HG02943 (cell line): ENCODE results near the gene MRPL58.
A peak's percentile ranks its signal among the peaks of the same experiment; 100 is the strongest.
"Not testable (repeated sequence)": the region's sequence is repeated elsewhere in the genome, so short reads cannot be mapped to it uniquely, and the experiment has no call there.

Experiments
- ATAC-seq: cut with Tn5 transposase; IDR thresholded peaks from one replicate; pipeline ENCODE4 v1.9.1; 2021; ENCODE audit warnings: mild to moderate bottlenecking, low read depth, moderate library complexity; ENCODE audit not compliant: unreplicated experiment

The MRPL58 gene

DNA sequence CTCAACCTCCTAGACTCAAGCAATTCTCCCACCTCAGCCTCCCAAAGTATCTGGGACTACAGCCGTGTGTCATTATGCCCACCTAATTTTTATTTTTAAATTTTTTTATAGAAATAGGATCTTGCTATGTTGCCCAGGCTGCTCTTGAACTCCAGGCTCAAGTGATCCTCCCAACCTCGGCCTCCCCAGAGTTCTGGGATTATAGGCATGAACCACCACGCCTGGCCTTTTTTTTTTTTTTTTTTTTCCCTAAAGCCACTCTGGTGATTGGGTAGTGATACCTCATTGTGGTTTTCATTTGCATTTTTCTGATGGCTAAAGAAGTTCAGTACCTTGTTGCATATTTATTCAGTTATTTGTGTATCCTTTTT lies 26.3 kb upstream of the MRPL58 start:
- ATAC-seq, result no peak

DNA sequence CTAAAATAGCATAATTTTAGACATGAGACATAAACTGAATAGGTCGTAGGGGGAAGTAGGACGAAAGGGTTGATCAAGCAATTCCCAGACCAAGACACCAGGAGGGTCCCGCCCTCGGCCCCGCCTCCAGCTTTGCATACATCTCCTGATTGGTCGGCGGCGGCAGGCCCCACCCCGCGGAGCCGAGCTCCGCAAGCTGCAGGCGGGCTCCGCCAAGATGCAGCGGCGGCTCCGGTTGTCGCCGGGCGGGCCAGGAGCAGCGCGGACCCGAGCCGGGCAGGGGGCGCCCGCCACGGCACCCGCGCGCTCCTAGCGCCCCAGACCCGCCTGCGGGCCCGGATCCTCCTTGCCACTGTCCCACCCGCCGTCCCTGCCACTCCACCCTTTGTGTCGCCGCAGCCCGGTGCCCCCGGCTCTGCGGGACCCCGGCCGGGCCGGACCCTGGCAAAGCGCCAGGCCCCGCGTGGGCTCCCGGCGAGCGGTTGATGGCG lies 25.0 kb upstream of the MRPL58 start, which contains the start of gene CDR2L:
CDR2L (plus strand) TSS at position 215 of the 491 bp plus-strand sequence. CDS start 412 bp downstream, outside the sequence.
- ATAC-seq, result peak; percentile 56

DNA sequence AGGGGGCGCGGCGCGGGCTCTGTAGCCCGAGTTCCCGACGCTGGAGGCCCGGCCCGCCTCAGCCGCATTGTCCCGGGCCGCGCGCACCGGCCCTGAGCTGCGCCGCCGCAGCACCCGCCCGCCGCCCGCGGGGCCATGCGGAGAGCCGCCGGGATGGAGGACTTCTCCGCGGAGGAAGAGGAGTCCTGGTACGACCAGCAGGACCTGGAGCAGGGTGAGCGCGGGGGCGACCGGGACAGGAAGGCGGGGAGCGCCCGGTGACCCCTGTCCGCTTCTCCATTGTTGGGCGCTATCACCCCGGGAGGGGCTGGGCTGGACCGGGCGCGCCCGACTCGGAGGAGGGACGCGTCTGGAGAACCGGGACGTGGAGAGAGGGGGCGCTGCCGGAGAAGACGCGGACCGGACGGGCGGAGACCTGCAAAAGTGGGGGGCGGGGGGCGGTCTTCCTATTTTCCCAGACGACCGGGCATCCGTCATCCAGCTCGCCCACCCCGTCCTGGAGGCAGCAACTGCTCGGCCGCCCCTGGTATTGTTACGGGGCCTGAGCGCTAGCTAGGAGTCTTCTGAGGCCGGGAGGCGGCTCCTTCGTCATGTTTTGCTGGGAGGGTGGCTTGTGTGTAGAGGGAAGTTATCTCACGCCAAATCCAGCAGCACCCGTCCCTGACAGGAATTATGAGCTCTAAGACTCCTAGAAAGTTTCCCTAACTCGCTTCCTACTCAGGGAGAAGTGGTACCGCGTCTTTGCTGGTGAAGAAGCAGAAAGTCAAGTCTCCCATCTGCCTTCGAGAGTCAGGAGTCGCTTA lies 24.4 kb upstream of the MRPL58 start:
- peak; percentile 33 for ATAC-seq

DNA sequence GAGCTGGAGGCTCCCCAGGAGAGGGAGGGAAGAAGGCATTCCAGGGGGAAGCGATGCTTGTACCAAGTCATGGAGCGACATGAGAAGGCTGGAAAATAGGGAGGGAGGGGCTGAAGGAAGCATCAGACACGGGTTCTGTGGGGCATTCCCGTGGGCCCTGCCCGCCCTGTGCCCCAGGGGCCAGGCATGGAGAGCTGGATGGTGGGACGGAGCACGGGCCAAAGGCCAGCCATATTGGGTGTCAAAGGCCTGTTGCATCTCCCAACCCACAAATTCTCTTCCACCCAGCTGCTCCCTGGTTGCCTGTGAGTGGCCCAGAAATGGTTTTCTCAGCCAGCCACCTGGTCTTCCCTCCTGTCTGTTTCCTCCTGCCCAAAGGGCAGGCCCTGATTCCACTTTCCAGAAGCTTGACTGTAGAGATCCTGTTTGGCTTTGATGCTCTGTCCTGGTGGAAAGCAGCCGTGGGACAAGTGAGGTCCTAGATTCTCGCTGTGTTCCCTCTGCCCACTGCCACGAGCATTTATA lies 21.8 kb upstream of the MRPL58 start:
- no peak for ATAC-seq

DNA sequence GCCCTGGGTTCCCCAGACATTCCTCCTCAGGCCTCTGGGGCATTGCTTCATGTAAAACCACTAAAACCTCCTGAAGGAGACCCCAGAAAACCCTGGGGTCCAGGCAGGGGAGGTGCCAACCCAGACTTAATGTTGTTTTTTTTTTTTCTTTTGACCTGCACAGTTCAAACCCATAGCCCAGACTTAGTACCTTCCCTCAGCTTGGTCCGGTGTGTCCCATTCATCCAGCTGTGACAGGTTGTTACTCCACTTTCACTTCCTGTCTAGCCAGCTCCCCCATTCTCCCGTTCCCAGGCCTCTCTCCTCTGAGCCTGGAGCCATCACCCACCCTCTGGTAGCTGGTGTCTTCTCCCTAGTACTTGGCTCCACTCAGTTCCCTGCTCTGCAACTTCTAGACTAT lies 20.2 kb upstream of the MRPL58 start:
- ATAC-seq, result no peak

DNA sequence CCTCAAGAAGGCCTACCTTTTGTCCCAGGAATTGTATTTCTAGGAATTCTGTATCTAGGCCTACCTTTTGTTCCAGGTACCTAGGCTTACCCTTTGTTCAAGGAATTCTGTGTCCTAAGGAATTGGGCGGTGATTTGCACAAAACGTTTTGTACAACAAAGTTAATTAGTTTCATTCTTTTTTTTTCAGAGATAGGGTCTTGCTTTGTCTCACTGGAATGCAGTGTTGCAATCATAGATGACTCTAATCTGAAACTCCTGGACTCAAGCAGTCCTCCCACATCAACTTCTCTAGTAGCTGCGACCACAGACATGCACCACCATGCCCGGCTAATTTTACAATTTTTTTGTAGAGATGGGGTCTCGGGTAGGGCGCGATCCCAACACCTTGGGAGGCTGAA lies 18.0 kb upstream of the MRPL58 start:
- ATAC-seq, result no peak

DNA sequence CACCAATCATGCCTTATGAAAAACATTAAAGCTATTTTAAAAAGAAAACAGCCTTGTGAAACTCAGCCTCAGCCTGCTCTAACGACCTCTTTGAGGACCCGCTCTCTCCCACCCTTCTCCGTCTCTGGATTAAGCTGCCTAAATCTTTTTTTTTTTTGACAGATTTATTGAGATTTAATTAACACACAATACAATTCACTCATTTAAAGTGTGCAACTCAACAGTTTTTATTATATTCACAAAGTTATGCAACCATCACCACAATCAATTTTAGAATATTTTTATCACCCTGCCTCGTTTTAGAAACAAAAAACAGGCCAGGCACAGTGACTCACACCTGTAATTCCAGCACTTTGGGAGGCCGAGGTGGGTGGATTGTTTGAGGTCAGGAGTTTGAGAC lies 16.6 kb upstream of the MRPL58 start:
- ATAC-seq, result no peak

DNA sequence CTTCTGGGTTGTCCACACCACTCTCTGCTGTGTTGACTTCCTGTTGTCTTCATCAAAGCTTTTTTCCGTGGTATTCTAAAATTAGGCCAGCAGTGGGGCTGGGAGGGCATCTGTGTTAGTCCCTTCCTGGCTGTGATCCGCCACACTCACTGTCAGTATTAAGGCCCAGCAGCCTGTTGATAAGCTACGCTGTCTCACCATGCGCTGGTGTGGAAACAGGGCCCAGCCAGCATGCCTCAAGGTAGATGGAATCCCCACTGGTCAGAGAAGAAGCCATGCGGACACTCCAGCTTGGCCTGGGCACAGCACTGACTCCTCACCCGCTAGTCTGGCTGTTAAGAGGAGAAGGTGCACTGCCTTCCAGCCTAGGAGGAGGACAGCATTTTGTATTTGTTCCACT lies 13.7 kb upstream of the MRPL58 start:
- no peak for ATAC-seq

DNA sequence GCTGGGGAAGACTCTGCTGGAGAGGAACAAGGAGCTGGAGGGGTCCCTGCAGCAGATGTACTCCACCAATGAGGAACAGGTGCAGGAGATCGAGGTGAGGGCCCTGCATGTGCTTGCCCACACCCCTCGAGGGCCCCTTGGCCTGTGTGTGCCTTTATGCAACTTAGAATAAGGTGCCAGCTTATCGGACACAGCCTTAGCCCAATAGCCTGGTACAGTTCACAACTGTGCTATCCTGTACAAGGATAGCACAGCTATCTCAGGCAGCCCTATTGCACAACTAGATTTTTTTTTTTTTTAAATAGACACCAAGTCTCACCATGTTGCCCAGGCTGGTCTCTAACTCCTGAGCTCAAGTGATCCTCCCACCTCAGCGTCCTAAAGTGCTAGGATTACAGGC lies 12.9 kb upstream of the MRPL58 start:
- no peak for ATAC-seq

DNA sequence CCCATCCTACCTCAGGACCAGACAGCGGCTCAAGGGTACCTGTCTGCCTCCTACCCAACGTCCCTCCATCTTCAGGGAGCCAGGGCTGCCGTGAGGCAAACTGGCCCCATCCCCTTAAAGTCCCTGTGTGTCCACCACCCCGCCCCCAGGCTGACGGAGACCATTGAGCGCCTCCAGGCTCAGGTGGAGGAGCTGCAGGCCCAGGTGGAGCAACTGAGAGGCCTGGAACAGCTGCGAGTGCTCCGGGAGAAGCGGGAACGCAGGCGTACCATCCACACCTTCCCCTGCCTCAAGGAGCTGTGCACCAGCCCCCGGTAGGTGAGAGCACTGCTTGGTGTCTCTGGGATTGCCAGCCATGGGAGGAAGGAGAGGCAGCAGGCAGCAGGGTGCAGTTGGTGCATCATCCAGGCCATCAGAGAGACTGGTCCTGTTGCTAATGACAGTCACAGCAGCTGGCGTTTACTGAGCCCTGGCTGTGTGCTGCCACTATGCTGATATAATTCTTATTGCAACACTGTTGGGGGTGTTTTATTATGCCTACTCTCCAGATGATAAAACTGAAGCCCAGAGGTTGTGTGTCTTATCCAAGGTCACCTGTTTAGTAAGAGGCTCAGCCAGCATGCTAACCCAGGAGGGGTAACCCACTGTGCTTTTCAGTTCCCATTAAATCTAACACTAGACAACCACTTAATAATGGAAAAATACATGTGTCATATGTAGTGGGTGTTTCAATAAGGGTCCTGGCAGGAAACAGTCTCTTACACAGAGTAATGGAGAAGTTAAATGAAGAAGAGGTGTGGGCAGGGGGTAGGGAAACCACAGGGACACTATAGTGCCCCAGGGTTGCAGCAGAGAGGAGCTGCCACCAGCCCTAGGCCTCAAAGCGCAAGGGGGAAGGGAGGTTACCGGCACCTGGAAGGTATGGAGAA lies 10.3 kb upstream of the MRPL58 start:
- ATAC-seq, result no peak

DNA sequence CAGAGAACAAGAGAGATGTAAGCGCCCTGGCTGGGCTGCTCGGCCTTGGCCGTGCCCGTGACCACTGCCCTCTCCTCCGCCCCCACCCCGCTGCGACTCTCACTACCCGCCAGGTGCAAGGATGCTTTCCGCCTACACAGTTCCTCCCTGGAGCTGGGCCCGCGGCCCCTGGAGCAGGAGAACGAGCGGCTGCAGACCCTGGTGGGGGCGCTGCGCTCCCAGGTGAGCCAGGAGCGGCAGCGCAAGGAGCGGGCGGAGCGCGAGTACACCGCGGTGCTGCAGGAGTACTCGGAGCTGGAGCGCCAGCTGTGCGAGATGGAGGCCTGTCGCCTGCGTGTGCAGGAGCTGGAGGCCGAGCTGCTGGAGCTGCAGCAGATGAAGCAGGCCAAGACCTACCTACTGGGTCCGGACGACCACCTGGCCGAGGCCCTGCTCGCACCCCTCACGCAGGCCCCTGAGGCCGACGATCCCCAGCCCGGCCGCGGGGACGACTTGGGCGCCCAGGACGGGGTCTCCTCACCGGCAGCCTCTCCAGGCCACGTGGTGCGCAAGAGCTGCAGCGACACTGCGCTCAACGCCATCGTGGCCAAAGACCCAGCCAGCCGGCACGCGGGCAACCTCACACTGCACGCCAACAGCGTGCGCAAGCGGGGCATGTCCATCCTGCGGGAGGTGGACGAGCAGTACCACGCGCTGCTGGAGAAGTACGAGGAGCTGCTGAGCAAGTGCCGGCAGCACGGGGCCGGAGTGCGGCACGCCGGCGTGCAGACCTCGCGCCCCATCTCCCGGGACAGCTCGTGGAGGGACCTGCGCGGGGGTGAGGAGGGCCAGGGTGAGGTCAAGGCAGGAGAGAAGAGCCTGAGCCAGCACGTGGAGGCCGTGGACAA lies 9.2 kb upstream of the MRPL58 start:
- ATAC-seq, result no peak

DNA sequence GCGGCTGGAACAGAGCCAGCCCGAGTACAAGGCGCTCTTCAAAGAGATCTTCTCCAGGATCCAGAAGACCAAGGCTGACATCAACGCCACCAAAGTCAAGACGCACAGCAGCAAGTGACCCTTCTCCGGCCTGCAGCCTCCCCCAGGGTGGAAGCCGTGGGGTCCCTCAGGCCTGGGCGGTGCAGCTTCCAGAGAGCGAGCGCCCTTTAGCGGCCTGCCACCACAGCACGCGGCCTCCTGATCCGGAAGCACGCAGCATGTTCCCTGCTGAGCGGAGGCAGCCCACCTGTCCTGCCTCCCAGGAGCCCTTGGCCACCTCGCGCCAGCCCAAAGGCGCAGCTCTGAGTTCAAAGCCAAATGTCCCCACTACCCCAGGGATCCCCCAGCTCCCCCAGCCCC lies 8.5 kb upstream of the MRPL58 start:
- ATAC-seq, result no peak

DNA sequence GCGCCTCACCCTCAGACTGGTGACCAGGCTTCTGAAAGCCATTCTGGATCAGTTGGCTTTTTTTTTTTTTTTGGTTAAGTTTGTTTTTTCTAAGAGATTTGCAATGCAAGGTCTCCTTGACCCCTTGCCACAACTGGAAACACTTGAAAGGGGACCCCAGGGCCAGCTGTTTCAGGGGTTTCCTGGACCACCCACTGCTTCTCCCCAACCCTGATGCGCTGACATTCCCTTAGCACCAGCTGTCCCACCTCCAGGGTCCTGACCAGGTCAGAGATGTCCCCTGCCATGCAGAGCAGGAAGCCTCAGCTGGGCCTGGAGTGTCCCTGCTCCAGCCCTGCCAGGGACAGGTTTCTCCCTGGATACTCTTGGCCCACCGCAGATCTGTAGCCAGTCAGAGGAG lies 8.1 kb upstream of the MRPL58 start:
- no peak for ATAC-seq

DNA sequence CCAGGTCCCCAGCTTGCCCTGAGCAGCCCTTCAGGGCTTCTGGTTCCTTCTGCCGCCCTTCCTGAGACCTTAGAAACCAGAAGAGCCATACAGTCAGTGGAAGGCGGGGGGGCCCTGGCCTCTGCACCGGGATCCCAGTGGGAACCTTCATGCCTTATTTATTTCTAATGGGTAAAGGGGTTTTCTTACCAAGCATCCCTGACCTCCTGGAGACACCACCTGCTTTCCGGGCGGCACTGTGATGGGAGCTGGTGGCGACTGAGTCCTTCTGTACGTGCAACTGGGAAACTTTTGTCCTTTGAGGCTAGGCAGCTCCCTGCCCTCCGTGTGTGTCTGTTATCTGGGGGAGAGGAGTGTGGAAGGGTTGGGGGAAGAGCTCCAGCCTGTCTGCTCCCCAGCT lies 7.2 kb upstream of the MRPL58 start:
- ATAC-seq, result no peak

DNA sequence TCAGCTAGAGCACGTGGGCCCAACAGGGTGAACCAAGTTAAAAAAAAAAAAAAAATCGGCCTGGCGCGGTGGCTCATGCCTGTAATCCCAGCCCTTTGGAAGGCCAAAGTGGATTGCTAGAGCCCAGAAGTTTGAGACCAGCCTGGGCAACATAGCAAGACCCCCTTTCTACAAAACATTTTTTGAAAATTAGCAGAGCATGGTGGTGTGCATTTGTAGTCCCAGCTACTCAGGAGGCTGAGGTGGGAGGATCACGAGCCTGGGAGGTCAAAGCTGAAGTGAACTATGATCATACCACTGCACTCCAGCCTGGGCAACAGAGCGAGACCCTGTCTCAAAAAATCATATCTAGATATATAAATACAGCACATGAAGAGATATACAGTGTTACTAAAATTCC lies 6.4 kb upstream of the MRPL58 start:
- not testable (repeated sequence) for ATAC-seq

DNA sequence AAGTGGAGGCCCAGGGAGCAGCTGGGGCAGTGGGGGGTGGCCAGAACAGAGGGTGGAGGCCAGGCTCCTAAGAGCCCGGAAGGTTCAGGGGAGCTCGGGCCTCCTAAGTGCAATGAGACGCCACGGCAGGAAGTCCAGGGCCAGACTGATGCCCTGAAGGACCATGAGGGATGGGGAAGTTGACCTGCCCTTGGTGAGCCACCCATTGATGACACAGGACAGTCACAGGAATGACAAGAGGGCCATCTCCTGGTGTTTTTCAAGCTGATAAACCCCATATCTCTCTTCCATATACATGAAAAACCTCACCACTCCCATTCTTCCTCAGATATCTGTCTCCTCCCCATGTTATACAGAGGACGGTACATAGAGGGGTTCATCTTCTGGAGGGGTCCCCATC lies 5.8 kb upstream of the MRPL58 start:
- ATAC-seq, result no peak

DNA sequence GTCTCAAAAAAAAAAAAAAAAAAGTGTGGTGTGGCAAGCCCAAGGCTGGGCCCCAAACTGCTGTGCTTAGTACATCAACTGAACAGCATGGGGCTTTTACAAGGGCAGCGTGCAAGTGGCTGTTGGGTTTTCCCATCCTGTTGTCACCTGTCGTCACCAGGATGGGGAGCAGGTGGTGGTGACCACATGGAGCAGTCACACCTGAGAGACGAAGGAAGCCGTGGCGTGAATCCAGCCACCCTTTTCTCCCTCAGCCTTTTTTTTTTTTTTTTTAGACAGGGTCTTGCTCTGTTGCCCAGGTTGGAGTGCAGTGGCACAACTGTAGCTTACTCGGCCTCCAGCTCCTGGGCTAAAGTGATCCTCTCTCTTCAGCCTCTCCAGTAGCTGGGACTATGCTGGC lies 4.1 kb upstream of the MRPL58 start:
- ATAC-seq, result no peak

DNA sequence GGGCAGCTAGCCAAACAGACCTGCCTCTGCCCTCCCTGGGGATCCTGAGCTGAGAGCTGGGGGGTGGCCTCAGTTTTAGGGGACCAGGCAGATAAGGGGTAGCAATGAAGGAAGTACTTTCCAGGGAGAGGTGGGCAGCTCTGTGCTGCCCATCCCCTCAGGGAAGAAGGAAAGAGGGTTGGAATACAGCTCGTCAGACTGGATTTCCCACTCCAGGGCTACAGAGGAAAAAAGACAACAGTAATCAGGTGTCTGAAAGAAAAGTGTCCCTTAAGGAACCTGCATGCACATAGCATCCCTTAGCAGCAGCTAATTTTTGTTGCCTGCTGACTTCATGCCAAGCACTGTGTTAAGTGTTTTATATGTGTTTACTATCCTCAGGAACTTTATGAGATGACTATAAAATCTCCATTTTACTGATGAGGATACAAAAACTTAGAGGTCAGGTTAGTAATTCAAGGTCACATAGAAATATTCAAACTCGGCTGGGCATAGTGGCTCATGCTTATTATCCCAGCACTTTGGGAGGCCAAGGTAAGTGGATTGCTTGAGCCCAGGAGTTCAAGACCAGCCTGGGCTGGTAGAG lies 3.2 kb upstream of the MRPL58 start:
- ATAC-seq, result no peak

DNA sequence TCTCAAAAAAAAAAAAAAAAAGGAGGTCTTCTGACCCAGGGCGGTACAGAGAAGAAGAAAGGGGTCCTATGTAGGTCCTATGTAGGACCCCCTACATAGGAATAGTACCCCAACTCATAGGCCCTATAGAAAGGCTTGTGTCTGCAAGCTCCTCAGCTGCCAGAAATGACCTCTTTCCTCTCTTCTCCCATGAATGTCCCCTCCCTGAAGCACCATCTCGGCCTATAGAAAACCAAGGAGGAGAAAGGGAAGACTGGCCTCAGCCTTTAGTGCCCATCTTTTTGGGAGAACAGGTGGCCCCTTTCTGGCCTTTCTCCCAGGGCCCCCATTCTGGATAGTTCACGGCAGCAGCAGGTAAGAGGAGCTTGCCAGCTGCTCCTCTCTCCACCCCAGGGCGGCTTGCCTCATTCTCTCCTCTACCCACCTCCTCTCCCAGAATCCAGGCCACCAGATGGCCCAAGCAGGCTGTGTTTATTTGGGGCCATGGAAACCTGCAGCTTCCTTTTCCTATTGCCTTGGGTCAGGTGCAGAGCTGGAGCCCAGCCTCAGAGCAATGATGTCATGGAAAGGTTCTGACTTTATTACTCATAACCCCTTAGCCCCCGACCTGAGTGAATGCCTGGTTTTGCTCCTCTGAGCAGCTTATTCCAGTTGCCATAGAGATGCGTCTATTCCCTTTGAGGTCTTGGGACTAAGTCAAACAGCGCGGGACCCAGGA lies 1.6 kb upstream of the MRPL58 start:
- ATAC-seq, result no peak
